HepG2 (cell line): ENCODE measurements around the gene ENTPD2. TPM values are rescaled to one million over a fixed set of nuclear protein-coding genes. Genes with fewer than 3 reads are reported as not detected.

Experiments
- FOXC1 ChIP-seq: sonication (generic); formaldehyde crosslinking; IDR thresholded peaks from 2 replicates; pipeline ENCODE4 v1.8.0; 2022; ENCODE audit warnings: mild to moderate bottlenecking, missing genetic modification reagents, borderline replicate concordance
- GPN1 ChIP-seq: sonication (generic); formaldehyde crosslinking; IDR thresholded peaks from 2 replicates; pipeline ENCODE4 v1.5.1; 2020; ENCODE audit warnings: missing genetic modification reagents, borderline replicate concordance
- HBP1 ChIP-seq: IDR thresholded peaks from 2 replicates; pipeline ENCODE4 v1.6.1; 2016; ENCODE audit warnings: low read depth, control low read depth
- HOXA5 ChIP-seq: sonication (generic); formaldehyde crosslinking; IDR thresholded peaks from 2 replicates; pipeline ENCODE4 v1.4.0; 2020; ENCODE audit warnings: missing genetic modification reagents
- JARID2 ChIP-seq: sonication (generic); formaldehyde crosslinking; IDR thresholded peaks from 2 replicates; pipeline ENCODE4 v1.8.1; 2023; ENCODE audit warnings: missing genetic modification reagents, inconsistent platforms; ENCODE audit not compliant: insufficient replicate concordance
- KLF11 ChIP-seq: IDR thresholded peaks from 2 replicates; pipeline ENCODE4 v1.6.1; 2016; ENCODE audit warnings: missing compliant biosample characterization
- NFKB2 ChIP-seq: sonication (generic); formaldehyde crosslinking; IDR thresholded peaks from 2 replicates; pipeline ENCODE4 v1.4.0; 2020; ENCODE audit warnings: missing genetic modification reagents, borderline replicate concordance
- NFYC ChIP-seq: IDR thresholded peaks from 2 replicates; pipeline ENCODE4 v1.6.1; 2016; ENCODE audit warnings: missing genetic modification reagents, missing compliant biosample characterization
- NKX3-1 ChIP-seq: sonication (generic); formaldehyde crosslinking; IDR thresholded peaks from 2 replicates; pipeline ENCODE4 v1.5.0; 2020; ENCODE audit warnings: missing genetic modification reagents
- SNAPC2 ChIP-seq: sonication (generic); formaldehyde crosslinking; IDR thresholded peaks from 2 replicates; pipeline ENCODE4 v1.8.1; 2022; ENCODE audit warnings: mild to moderate bottlenecking, missing genetic modification reagents
- TP53 ChIP-seq: sonication (generic); formaldehyde crosslinking; conservative IDR thresholded peaks from 2 replicates; pipeline ENCODE4 v1.4.0; 2020; ENCODE audit warnings: missing genetic modification reagents
- TRIM22 ChIP-seq: fragments of 450-650 bp; IDR thresholded peaks from 2 replicates; pipeline ENCODE4 v1.6.1; 2017
- UBTF ChIP-seq: sonication (generic); formaldehyde crosslinking; IDR thresholded peaks from 2 replicates; pipeline ENCODE4 v1.4.0; 2020; ENCODE audit warnings: mild to moderate bottlenecking, missing genetic modification reagents
- ZNF207 ChIP-seq: fragments of 450-650 bp; IDR thresholded peaks from 2 replicates; pipeline ENCODE4 v1.6.1; 2016; ENCODE audit warnings: antibody characterized with exemption, borderline replicate concordance
- ZNF510 ChIP-seq: sonication (generic); formaldehyde crosslinking; IDR thresholded peaks from 2 replicates; pipeline ENCODE4 v1.4.0; 2020; ENCODE audit warnings: low read depth, mild to moderate bottlenecking, missing genetic modification reagents
- ZNF569 ChIP-seq: sonication (generic); formaldehyde crosslinking; IDR thresholded peaks from 2 replicates; pipeline ENCODE4 v1.5.0; 2020; ENCODE audit warnings: mild to moderate bottlenecking, missing genetic modification reagents, moderate library complexity, borderline replicate concordance
- ZSCAN12 ChIP-seq: sonication (generic); formaldehyde crosslinking; IDR thresholded peaks from 2 replicates; pipeline ENCODE4 v1.9.0; 2021; ENCODE audit warnings: mild to moderate bottlenecking, missing genetic modification reagents
- polyA plus RNA-seq, 8 experiments: library from polyadenylated mRNA; depleted of rRNA in 3 of 8; stranded (reverse) in 7 of 8; unstranded in 1 of 8; fragments of >200 nt; fragmentation: Illumina TruSeq in 4 of 8; extraction: Trizol in 4 of 8; gene quantifications; 2 replicates each; pipeline versions ENCODE4 v1.2.1 to v1.2.3, GENCODE V29; 2011 to 2016; ENCODE audit warnings: low read depth in 4 of 8, missing spikeins in 1 of 8, mixed read lengths in 1 of 8; ENCODE audit not compliant: insufficient read depth in 1 of 8
- total RNA-seq, 5 experiments: library from RNA; depleted of rRNA; stranded (reverse); fragments of >200 nt; fragmentation: Illumina TruSeq; extraction: Trizol; gene quantifications; 2 replicates each; pipeline ENCODE4 v1.2.3, GENCODE V29; 2016; ENCODE audit warnings: low read depth in 1 of 5
- TF ChIP-seq, protein P1 (sequence below): sonication (generic); formaldehyde crosslinking; IDR thresholded peaks from 2 replicates; pipeline ENCODE4 v1.5.1; 2020; ENCODE audit warnings: mild to moderate bottlenecking, missing genetic modification reagents, borderline replicate concordance

The ENTPD2 gene
- total and polyA plus RNA-seq, 2 of the 13 experiments (the other 11 are each of a cell fraction or from before 2014, with no cell fraction given): 0.95 to 3.2 TPM

DNA sequence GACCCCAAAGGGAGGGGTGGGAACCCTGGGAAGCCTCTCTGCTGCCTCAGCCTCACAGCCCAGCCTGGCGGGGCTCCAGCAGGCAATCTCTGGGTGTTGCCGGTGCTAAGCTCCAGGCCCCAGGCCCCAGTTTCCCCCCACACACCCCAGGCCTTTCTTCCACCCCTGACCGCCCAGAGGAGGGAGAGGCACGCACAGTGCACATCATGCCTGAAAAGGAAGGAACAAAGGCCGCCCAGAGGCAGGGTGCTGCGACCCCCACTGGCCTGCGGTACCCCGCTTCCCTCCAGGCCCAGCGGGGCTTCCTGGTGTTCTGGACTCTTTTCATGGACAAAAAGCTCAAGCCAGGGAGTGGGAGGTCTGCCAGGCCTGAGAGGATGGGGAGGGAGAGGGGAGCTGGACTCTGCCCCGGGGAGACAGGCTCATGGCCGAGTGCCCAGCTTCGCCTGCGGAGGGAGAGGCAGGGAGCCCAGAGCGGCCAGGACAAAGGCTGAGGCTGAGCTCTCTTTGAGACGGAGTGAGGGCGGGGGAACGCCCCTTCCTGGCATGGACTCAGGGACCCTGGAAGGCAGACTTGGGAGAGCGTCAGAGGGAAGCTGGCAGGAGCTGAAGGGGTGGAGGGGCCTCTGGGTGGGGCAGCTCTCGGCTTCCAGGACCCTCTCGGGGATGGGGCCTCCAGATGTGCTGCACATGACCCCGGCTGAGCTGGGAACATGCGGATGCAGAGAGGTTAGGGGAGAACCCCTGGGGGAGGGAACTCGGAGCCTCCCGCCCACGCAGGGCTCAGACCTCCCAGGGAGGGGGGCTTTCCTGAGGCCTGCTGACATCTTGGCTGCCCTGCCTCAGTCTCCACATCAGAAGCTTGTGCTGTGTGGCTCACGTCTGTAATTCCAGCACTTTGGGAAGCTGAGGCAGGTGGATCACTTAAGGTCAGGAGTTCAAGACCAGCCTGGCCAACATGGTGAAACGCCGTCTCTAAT, 1.8 kb upstream of the ENTPD2 start (continued):
- TF ChIP-seq NKX3-1 (no peak), HBP1 (CRISPR knock-in tag) (no peak), ZNF510 (CRISPR knock-in tag) (no peak), HOXA5 (0 out of 2 replicates have a peak, but pooled peaks have one; percentile 35), SNAPC2 (0 out of 2 replicates have a peak, but pooled peaks have one; percentile 47), UBTF (CRISPR knock-in tag) (peak; percentile 95), NFKB2 (CRISPR knock-in tag) (0 out of 2 replicates have a peak, but pooled peaks have one; percentile 28), FOXC1 (CRISPR knock-in tag) (no peak), TP53 (CRISPR knock-in tag) (no peak), GPN1 (no peak), TRIM22 (no peak), KLF11 (CRISPR knock-in tag) (no peak; the same call in 1 of the 2 replicates), ZNF569 (CRISPR knock-in tag) (no peak), NFYC (CRISPR knock-in tag) (no peak), ZSCAN12 (CRISPR knock-in tag) (no peak), ZNF207 (no peak), JARID2 (no peak)
- TF ChIP-seq, protein P1, sequence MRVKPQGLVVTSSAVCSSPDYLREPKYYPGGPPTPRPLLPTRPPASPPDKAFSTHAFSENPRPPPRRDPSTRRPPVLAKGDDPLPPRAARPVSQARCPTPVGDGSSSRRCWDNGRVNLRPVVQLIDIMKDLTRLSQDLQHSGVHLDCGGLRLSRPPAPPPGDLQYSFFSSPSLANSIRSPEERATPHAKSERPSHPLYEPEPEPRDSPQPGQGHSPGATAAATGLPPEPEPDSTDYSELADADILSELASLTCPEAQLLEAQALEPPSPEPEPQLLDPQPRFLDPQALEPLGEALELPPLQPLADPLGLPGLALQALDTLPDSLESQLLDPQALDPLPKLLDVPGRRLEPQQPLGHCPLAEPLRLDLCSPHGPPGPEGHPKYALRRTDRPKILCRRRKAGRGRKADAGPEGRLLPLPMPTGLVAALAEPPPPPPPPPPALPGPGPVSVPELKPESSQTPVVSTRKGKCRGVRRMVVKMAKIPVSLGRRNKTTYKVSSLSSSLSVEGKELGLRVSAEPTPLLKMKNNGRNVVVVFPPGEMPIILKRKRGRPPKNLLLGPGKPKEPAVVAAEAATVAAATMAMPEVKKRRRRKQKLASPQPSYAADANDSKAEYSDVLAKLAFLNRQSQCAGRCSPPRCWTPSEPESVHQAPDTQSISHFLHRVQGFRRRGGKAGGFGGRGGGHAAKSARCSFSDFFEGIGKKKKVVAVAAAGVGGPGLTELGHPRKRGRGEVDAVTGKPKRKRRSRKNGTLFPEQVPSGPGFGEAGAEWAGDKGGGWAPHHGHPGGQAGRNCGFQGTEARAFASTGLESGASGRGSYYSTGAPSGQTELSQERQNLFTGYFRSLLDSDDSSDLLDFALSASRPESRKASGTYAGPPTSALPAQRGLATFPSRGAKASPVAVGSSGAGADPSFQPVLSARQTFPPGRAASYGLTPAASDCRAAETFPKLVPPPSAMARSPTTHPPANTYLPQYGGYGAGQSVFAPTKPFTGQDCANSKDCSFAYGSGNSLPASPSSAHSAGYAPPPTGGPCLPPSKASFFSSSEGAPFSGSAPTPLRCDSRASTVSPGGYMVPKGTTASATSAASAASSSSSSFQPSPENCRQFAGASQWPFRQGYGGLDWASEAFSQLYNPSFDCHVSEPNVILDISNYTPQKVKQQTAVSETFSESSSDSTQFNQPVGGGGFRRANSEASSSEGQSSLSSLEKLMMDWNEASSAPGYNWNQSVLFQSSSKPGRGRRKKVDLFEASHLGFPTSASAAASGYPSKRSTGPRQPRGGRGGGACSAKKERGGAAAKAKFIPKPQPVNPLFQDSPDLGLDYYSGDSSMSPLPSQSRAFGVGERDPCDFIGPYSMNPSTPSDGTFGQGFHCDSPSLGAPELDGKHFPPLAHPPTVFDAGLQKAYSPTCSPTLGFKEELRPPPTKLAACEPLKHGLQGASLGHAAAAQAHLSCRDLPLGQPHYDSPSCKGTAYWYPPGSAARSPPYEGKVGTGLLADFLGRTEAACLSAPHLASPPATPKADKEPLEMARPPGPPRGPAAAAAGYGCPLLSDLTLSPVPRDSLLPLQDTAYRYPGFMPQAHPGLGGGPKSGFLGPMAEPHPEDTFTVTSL (CRISPR knock-in tag): peak; percentile 43; the same call in 1 of the 2 replicates
